Mucosa of descending colon (tissue), 3 donors: ENCODE measurements around the gene ZCCHC14. TPM values are rescaled to one million over a fixed set of nuclear protein-coding genes. Genes with fewer than 3 reads are reported as not detected.
A peak's percentile ranks its signal among the peaks of the same experiment; 100 is the strongest.
"Not testable (repeated sequence)": the region's sequence is repeated elsewhere in the genome, so short reads cannot be mapped to it uniquely, and the experiment has no call there.

Source experiments
- ATAC-seq: fragments of 200-7000 bp; cut with Tn5 transposase; one replicate; pipeline ENCODE4 v1.9.1; 2020; ENCODE audit warnings: mild to moderate bottlenecking, moderate library complexity
- DNase-seq, 3 donors: peaks; one replicate each; pipeline ENCODE4 v3.0.0-alpha.2; 2020
- H3K36me3 ChIP-seq: fragments of 200-600 bp; one replicate; pipeline ENCODE4 v1.8.0; 2021; ENCODE audit warnings: low read depth, mild to moderate bottlenecking
- H3K4me1 ChIP-seq: fragments of 200-600 bp; one replicate; pipeline ENCODE4 v1.8.0; 2021; ENCODE audit warnings: low read depth, mild to moderate bottlenecking
- H3K4me3 ChIP-seq: fragments of 200-600 bp; one replicate; pipeline ENCODE4 v1.8.0; 2021; ENCODE audit warnings: mild to moderate bottlenecking
- H3K9me3 ChIP-seq: fragments of 200-600 bp; one replicate; pipeline ENCODE4 v1.8.0; 2021; ENCODE audit warnings: mild to moderate bottlenecking
- intact Hi-C, 2 donors: fragments of 100-400 bp; cut with DNase I in 1 of 2; cut with micrococcal nuclease in 1 of 2; formaldehyde crosslinking; loops; one replicate each; pipeline versions ENCODE4 v1.11.0 to v1.11.1; 2022; cut with DNase I, micrococcal nuclease
- total RNA-seq, 3 donors: library from RNA; stranded (reverse); fragmentation: NEBNext Ultra II Directional in 2 of 3; extraction: Animal tissue kit (Norgen Biotek cat#: 25700) in 2 of 3; gene quantifications; one replicate each; pipeline versions ENCODE4 v1.2.1 to v1.2.4, GENCODE V29; 2021 to 2023
- TF ChIP-seq, protein P1 (sequence below): fragments of 200-600 bp; IDR thresholded peaks from one replicate; pipeline ENCODE4 v1.8.0; 2022; ENCODE audit warnings: antibody characterized with exemption, mild to moderate bottlenecking
- donor health status: DM: no; HTN: no; CAD: no; lungs with moderate emphysema.
- donor health status: DM: no; HTN: no; CAD: no.
- donor health status: DM: no; HTN: yes; CAD: no.

ZCCHC14 gene
- total RNA-seq, 3 donors from 2014 or later = 30.3 to 36.4 (median 32.3) TPM

- H3K9me3 ChIP-seq, intact Hi-C loops, H3K36me3 ChIP-seq, H3K4me3 ChIP-seq, H3K4me1 ChIP-seq: not testable (repeated sequence)
- peak; percentile 60 for ATAC-seq
- DNase-seq = peak in 1 of 3 donors; percentile 69
Measured at GRCh38 chr16:87518430-87519051, 25.7 kb upstream of the ZCCHC14 start.

GRCh38 chr16:87517610-87518429 lies 25.0 kb upstream of the ZCCHC14 start:
- H3K4me1 ChIP-seq, DNase-seq, H3K9me3 ChIP-seq, H3K36me3 ChIP-seq, H3K4me3 ChIP-seq, intact Hi-C loops: not testable (repeated sequence)
- peak; percentile 46 for ATAC-seq

DNA sequence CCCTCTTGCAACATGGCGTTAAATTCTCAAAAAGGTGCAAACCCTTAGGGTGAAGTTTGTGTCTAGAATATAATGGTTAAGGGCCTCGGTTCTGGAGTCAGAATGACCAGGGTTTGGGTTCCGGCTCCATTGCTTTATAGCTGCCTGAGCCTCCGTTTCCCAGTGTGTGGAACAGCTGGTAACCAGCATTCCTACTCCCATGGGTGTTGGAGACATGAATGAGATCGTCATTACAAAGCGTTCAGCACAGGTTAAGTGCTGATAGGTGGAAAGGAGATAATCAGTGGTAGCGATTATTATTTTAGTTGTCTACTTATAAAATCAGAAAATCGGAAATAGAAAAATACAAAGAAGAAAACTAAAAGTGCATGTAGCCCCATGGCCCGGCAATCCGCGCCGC lies 23.5 kb upstream of the ZCCHC14 start:
- Histone ChIP-seq H3K9me3 (no peaks in the 10 kb centered on the region), H3K4me1 (no peaks in the 10 kb centered on the region), H3K4me3 (no peak overlapping the region), H3K36me3 (no peaks in the 10 kb centered on the region)
- intact Hi-C loops = no loop called here
- no peak for DNase-seq
- TF ChIP-seq, protein P1, sequence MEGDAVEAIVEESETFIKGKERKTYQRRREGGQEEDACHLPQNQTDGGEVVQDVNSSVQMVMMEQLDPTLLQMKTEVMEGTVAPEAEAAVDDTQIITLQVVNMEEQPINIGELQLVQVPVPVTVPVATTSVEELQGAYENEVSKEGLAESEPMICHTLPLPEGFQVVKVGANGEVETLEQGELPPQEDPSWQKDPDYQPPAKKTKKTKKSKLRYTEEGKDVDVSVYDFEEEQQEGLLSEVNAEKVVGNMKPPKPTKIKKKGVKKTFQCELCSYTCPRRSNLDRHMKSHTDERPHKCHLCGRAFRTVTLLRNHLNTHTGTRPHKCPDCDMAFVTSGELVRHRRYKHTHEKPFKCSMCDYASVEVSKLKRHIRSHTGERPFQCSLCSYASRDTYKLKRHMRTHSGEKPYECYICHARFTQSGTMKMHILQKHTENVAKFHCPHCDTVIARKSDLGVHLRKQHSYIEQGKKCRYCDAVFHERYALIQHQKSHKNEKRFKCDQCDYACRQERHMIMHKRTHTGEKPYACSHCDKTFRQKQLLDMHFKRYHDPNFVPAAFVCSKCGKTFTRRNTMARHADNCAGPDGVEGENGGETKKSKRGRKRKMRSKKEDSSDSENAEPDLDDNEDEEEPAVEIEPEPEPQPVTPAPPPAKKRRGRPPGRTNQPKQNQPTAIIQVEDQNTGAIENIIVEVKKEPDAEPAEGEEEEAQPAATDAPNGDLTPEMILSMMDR = no peak
- ATAC-seq = no peak

DNA sequence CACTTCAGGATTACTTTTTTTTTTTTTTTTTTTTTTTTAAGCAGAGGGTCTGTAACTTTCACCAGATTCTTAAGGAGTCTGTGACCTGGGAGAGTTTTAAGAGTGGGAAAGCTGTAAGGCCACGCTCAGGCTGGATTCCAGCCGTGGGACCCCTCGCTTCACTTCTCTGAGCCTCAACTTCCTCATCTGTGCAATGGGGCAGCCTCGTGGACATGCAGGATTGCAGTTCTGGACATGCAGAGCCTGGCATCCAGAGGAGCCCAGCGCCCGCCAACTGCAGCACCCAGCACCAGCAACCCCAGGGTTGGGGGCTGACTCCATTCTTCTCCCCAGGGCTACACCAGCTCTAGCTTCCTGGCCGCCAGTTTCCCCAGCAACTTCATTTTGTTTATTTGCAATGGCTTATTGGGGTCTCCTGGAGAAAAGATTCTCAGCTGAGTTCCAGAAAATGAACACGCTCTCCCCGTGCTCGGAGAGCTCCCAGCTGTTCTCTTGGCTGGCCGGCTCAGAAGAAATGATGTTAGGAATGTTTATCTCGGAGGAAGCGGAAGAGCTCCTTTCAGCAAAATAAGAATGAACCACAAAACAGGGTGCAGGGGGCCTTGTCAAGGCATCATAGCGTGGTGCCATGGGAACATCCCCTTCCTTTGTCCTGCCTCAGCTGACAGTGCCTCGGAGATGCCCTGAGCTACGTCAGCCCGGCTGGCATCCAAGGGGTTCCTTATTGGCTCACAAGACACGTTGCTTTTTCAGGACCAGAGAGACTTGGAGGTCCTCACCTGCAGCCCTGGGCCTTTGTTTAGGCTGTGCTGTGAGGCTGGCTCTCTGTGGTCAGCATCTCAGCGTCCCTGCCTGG lies 22.9 kb upstream of the ZCCHC14 start:
- ATAC-seq (no peak), DNase-seq (no peak)
- no peaks in the 10 kb centered on the region for H3K4me1 ChIP-seq
- no peaks in the 10 kb centered on the region for H3K36me3 ChIP-seq
- no peak overlapping the region for H3K4me3 ChIP-seq
- TF ChIP-seq, protein P1 = no peak
- no peaks in the 10 kb centered on the region for H3K9me3 ChIP-seq
- intact Hi-C loops = no loop called here

DNA sequence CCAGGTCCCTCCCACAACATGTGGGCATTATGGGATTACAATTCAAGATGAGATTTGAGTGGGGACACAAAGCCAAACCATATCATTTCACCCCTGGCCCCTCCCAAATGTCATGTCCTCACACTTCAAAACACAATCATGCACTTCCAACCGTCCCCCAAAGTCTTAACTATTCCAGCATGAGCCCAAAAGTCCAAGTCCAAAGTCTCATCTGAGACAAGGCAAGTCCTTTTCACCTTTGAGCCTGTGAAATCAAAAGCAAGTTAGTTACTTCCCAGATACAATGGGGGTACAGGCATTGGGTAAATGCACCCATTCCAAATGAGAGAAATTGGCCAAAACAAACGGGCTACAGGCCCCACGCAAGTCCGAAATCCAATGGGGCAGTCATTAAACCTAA lies 17.0 kb upstream of the ZCCHC14 start:
- DNase-seq, ATAC-seq, H3K9me3 ChIP-seq, H3K4me1 ChIP-seq, H3K36me3 ChIP-seq, H3K4me3 ChIP-seq, intact Hi-C loops: not testable (repeated sequence)

DNA sequence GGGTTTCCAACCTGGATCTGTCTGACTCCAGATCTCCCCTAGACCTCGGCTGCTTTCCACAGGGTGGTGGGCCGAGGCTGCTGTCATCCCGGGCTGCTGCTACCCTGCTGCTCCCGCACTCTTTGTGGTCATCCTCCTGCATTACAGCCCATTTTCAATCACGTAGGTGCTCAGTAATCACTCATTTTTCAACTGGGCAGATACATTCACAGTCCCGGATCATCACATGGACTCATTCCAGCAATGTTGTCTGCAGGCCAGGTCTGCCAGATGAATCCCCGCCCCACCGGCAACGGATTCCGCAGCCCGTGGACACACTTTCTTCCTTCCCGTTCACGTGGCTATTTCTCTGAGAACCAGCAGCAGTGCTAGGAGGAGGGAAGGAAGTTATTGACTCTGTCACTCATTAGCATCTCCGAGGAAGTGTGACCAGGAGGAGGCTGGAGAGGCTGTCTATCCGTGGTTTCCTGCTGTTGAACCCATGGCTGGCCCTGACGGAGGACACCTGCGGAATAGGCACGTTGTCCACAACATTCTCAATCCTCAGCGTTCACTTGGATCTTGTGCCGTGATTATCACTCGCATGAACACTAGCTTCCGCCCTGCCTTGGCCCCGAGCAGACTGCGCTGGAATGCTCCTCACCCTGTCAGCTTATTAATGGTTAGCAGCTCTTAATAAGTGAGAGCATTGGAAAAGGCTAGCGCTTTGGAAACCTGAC lies 14.7 kb upstream of the ZCCHC14 start:
- TF ChIP-seq, protein P1 = no peak
- ATAC-seq (peak; percentile 61), DNase-seq (no peak)
- intact Hi-C loops = no loop called here
- Histone ChIP-seq H3K36me3 (no peaks in the 10 kb centered on the region), H3K4me1 (peaks cover 5% of the 10 kb centered on the region), H3K9me3 (no peaks in the 10 kb centered on the region), H3K4me3 (no peak overlapping the region)
